CD14-positive monocyte (primary cell): ENCODE results near the gene ANKRD52. TPM values are rescaled to one million over a fixed set of nuclear protein-coding genes. Genes with fewer than 3 reads are reported as not detected.
A peak's percentile ranks its signal among the peaks of the same experiment; 100 is the strongest.

ENCODE experiments used
- DNase-seq, 3 donors: peaks; one replicate each; pipeline ENCODE4 v3.0.0-alpha.2; 2011 to 2022
- H2AFZ ChIP-seq: 2 replicates; pipeline ENCODE4 v1.6.0; 2012; ENCODE audit warnings: mild to moderate bottlenecking, low read depth, low read length, inconsistent platforms; ENCODE audit not compliant: insufficient read depth, poor library complexity, severe bottlenecking
- H3K27ac ChIP-seq, 2 donors: 1 replicate in 1 of 2; 2 replicates in 1 of 2; pipeline ENCODE4 v1.5.1; 2012 to 2013; ENCODE audit warnings: low read length in 2 of 2, control low read depth in 1 of 2, inconsistent platforms in 1 of 2, low read depth in 1 of 2, mild to moderate bottlenecking in 1 of 2
- H3K27me3 ChIP-seq, 2 donors: one replicate each; pipeline versions ENCODE4 v1.6.0 to v1.6.1; 2011 to 2013; ENCODE audit warnings: low read length in 2 of 2; ENCODE audit not compliant: control insufficient read depth in 2 of 2, insufficient read depth in 2 of 2
- H3K36me3 ChIP-seq, 2 donors: replicated peaks in 1 of 2; 1 replicate in 1 of 2; 2 replicates in 1 of 2; pipeline versions ENCODE4 v1.5.1 to v1.6.1; 2012 to 2013; ENCODE audit warnings: low read length in 2 of 2, control low read depth in 1 of 2, inconsistent platforms in 1 of 2, mild to moderate bottlenecking in 1 of 2; ENCODE audit not compliant: insufficient read depth in 2 of 2, control insufficient read depth in 1 of 2
- H3K4me1 ChIP-seq, 2 donors: 1 replicate in 1 of 2; 2 replicates in 1 of 2; pipeline versions ENCODE4 v1.5.1 to v1.6.1; 2012 to 2013; ENCODE audit warnings: low read length in 2 of 2, control low read depth in 1 of 2, inconsistent platforms in 1 of 2, mild to moderate bottlenecking in 1 of 2, moderate library complexity in 1 of 2; ENCODE audit not compliant: insufficient read depth in 2 of 2, control insufficient read depth in 1 of 2
- H3K4me2 ChIP-seq: replicated peaks from 2 replicates; pipeline ENCODE3; 2012; ENCODE audit warnings: low read length, moderate library complexity, mild to moderate bottlenecking; ENCODE audit not compliant: poor library complexity, severe bottlenecking; ENCODE audit errors: extremely low read depth
- H3K4me3 ChIP-seq, 3 experiments: fragments of 200-600 bp in 1 of 3; sonication (generic) in 1 of 3; replicated peaks in 1 of 3; 1 replicate in 2 of 3; 2 replicates in 1 of 3; pipeline ENCODE4 v1.5.1; 2011 to 2013; ENCODE audit warnings: low read length in 3 of 3, mild to moderate bottlenecking in 3 of 3, control low read depth in 2 of 3, low read depth in 2 of 3, inconsistent platforms in 1 of 3, moderate library complexity in 1 of 3
- H3K79me2 ChIP-seq: 2 replicates; pipeline ENCODE4 v1.6.0; 2012; ENCODE audit warnings: mild to moderate bottlenecking, control low read depth, inconsistent platforms, low read length, moderate library complexity; ENCODE audit not compliant: insufficient read depth
- H3K9ac ChIP-seq: 2 replicates; pipeline ENCODE4 v1.6.0; 2017; ENCODE audit warnings: low read length, mild to moderate bottlenecking; ENCODE audit not compliant: insufficient read depth, poor library complexity, severe bottlenecking
- H3K9me3 ChIP-seq, 2 donors: replicated peaks in 1 of 2; 1 replicate in 1 of 2; 2 replicates in 1 of 2; pipeline versions ENCODE4 v1.5.1 to v1.6.1; 2012 to 2013; ENCODE audit warnings: low read length in 2 of 2, control low read depth in 1 of 2; ENCODE audit not compliant: control insufficient read depth in 1 of 2, insufficient read depth in 1 of 2
- H4K20me1 ChIP-seq: 2 replicates; pipeline ENCODE4 v1.6.0; 2012; ENCODE audit warnings: mild to moderate bottlenecking, low read length, control low read depth, moderate library complexity; ENCODE audit not compliant: insufficient read depth
- H3K27ac Mint-ChIP-seq, 7 donors: one replicate each; pipeline ENCODE4 v1.8.0; 2020; ENCODE audit warnings: mild to moderate bottlenecking in 7 of 7, mixed read lengths in 7 of 7, moderate library complexity in 6 of 7, inconsistent platforms in 2 of 7
- H3K27me3 Mint-ChIP-seq, 3 donors: one replicate each; pipeline ENCODE4 v1.8.0; 2021 to 2022; ENCODE audit warnings: low read depth in 3 of 3, mild to moderate bottlenecking in 3 of 3, mixed read lengths in 3 of 3, moderate library complexity in 3 of 3, inconsistent platforms in 1 of 3
- H3K36me3 Mint-ChIP-seq, 2 donors: one replicate each; pipeline ENCODE4 v1.8.0; 2020; ENCODE audit warnings: mixed read lengths in 2 of 2, inconsistent platforms in 1 of 2, mild to moderate bottlenecking in 1 of 2
- H3K4me1 Mint-ChIP-seq: one replicate; pipeline ENCODE4 v1.8.0; 2020; ENCODE audit warnings: mild to moderate bottlenecking, mixed read lengths
- H3K4me3 Mint-ChIP-seq, 2 donors: one replicate each; pipeline ENCODE4 v1.8.0; 2020; ENCODE audit warnings: mild to moderate bottlenecking in 2 of 2, mixed read lengths in 2 of 2, moderate library complexity in 1 of 2
- H3K9me3 Mint-ChIP-seq, 7 donors: one replicate each; pipeline ENCODE4 v1.8.0; 2020 to 2022; ENCODE audit warnings: mixed read lengths in 7 of 7, mild to moderate bottlenecking in 6 of 7, moderate library complexity in 6 of 7, inconsistent platforms in 2 of 7
- CTCF ChIP-seq: fragments of 200-600 bp; IDR thresholded peaks from one replicate; pipeline ENCODE4 v1.8.0; 2022; ENCODE audit warnings: antibody characterized with exemption, mild to moderate bottlenecking
- WGBS: methylation state at CpG from one replicate; pipeline ENCODE4 v1.1.5; 2013; ENCODE audit warnings: missing lambda C conversion rate; ENCODE audit not compliant: insufficient coverage; 5-methylcytosine and 5-hydroxymethylcytosine counted together
- intact Hi-C, 2 donors: fragments of 100-400 bp; cut with micrococcal nuclease; formaldehyde crosslinking; loops; one replicate each; pipeline versions ENCODE4 v1.15.0 to v1.15.1; 2023
- polyA plus RNA-seq, 3 donors: library from polyadenylated mRNA; depleted of rRNA in 1 of 3; unstranded in 2 of 3; stranded (reverse) in 1 of 3; fragments of 300-500 nt in 2 of 3; fragments of >200 nt in 1 of 3; fragmentation: Illumina TruSeq in 2 of 3; gene quantifications; 1 replicate in 2 of 3; 2 replicates in 1 of 3; pipeline ENCODE4 v1.2.3, GENCODE V29; 2012 to 2021

The ANKRD52 gene
- polyA plus RNA-seq, 3 donors: 1.5 to 12.4 (median 2.4) TPM

DNA sequence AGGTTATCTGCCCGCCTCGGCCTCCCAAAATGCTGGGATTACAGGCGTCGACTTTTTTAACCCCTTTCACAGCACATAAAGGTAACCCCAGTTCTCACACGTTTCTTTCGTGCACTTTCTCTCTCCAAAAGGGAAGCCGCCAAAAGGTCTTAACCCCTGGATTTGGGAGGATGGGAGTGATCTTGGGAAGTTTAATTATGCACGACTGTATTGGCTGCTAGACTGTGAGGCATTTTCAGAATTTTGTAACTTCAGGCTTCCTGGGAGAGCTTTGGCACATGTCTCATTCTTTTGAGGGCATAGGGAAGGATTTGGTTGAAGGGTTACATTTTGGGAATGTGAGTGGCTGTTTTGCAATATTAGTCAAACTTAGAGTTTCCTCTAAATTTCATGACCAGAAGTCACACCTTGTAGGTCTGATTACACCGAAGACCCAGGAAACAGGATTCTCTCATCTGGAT, 67.5 kb downstream of the ANKRD52 start:
- peak overlapping the region in 1 of 2 donors; percentile 59 for H3K27ac ChIP-seq
- H3K4me2 ChIP-seq: peak overlapping the region; percentile 96
- H3K27me3 ChIP-seq: no peaks in the 10 kb centered on the region
- H4K20me1 ChIP-seq: peaks cover 9% of the 10 kb centered on the region
- Mint-ChIP-seq H3K27me3 (no peaks in the 10 kb centered on the region), H3K36me3 (peaks cover 8 to 12% of the 10 kb centered on the region in 2 donors), H3K27ac (peak overlapping the region in 3 of 7 donors; percentile 87 to 96 (median 89)), H3K4me3 (peak overlapping the region; percentile 95 to 96), H3K9me3 (no peaks in the 10 kb centered on the region), H3K4me1 (peaks cover 43% of the 10 kb centered on the region)
- WGBS: 4% methylated on average over 4 of the region's 9 CpGs
- H3K4me1 ChIP-seq: peaks cover 34 to 37% of the 10 kb centered on the region in 2 donors
- peak overlapping the region; percentile 92 for H2AFZ ChIP-seq
- H3K4me3 ChIP-seq: peak overlapping the region in 1 of 3 experiments; percentile 83
- H3K9ac ChIP-seq: peak overlapping the region; percentile 68
- no peak for TF ChIP-seq CTCF
- no peaks in the 10 kb centered on the region for H3K9me3 ChIP-seq
- peaks cover 33% of the 10 kb centered on the region for H3K79me2 ChIP-seq
- DNase-seq: no peak
- H3K36me3 ChIP-seq: peaks cover 4 to 13% of the 10 kb centered on the region in 2 donors
- intact Hi-C loops: loop anchor here (10.0 kb wide), 2 partner anchors 64 to 274 kb away; partner anchors contain the start of genes SPRYD4 (in 2 of the 2) and ANKRD52 (in 1 of the 2)

DNA sequence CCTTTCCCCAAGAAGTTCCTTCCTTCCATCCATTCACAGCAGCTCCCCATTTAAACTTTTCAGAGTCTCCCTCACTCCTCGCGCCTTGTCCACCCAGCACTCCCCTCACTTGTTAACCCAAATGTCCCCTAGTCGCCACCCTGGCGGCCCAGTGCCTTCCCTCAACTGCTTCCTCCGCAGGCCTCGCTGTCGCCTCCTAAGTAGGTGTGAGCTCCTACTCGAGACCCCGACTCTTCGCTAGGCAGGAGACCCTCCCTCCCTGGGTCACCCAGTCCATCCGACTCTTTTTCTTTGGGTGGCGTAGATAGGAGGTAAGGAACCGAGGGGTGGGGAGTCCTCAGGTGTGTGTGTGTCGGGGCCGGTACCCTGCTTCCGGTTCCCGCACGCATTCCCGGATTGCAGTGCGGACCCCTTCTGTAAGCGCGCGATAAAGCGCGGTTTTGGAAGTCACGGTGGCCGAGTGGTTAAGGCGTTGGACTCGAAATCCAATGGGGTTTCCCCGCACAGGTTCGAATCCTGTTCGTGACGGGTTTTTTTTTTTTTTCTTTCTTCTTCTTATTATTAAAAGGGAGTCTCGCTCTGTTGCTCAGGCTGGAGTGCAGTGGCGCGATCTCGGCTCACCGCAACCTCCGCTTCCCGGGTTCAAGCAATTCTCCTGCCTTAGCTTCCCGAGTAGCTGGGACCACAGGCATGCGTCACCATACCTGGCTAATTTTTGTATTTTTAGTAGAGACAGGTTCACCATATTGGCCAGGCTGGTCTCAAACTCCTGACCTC, 68.1 kb downstream of the ANKRD52 start:
- H3K9ac ChIP-seq: peak overlapping the region; percentile 68
- peaks cover 10 to 18% of the 10 kb centered on the region in 2 donors for H3K36me3 Mint-ChIP-seq
- DNase-seq: peak; percentile 46 to 62 (median 49)
- H3K4me3 ChIP-seq: peak overlapping the region; percentile 49 to 83 (median 74)
- H3K27me3 ChIP-seq: no peaks in the 10 kb centered on the region
- peak overlapping the region; percentile 87 to 96 (median 92) for H3K27ac Mint-ChIP-seq
- H3K9me3 Mint-ChIP-seq: no peaks in the 10 kb centered on the region
- H2AFZ ChIP-seq: peak overlapping the region; percentile 92
- peaks cover 6 to 18% of the 10 kb centered on the region in 2 donors for H3K36me3 ChIP-seq
- H3K9me3 ChIP-seq: no peaks in the 10 kb centered on the region
- peak overlapping the region; percentile 95 to 96 for H3K4me3 Mint-ChIP-seq
- peak overlapping the region; percentile 59 to 75 for H3K27ac ChIP-seq
- H4K20me1 ChIP-seq: peaks cover 9% of the 10 kb centered on the region
- intact Hi-C loops: loop anchor here (2.0 to 10.0 kb wide), 7 partner anchors 31 to 275 kb away; partner anchors contain the start of genes SPRYD4 (in 2 of the 2), ANKRD52 (in 1 of the 2), MYL6 (in 1 of the 2) and NABP2 (in 1 of the 2)
- peaks cover 34 to 37% of the 10 kb centered on the region in 2 donors for H3K4me1 ChIP-seq
- peak overlapping the region; percentile 96 for H3K4me2 ChIP-seq
- H3K4me1 Mint-ChIP-seq: peaks cover 43% of the 10 kb centered on the region
- WGBS: 0% methylated on average over 15 of the region's 42 CpGs
- peak; percentile 33 for TF ChIP-seq CTCF
- no peaks in the 10 kb centered on the region for H3K27me3 Mint-ChIP-seq
- H3K79me2 ChIP-seq: peaks cover 38% of the 10 kb centered on the region
